ENCODE results near the gene MAPK10. TPM values are rescaled to one million over a fixed set of nuclear protein-coding genes. Genes with fewer than 3 reads are reported as not detected.

The MAPK10 gene
- total RNA-seq, 4 donors from 2014 or later = 0.15 to 1.5 (median 0.35) TPM; not detected in 1

- no peak overlapping the region for H3K4me3 ChIP-seq
- no peaks in the 10 kb centered on the region for H3K36me3 ChIP-seq
- no peaks in the 10 kb centered on the region for H3K27me3 ChIP-seq
- intact Hi-C loops (cut with DNase I; ENCODE audit: low total_unique reads) = no loop called here
- DNase-seq (no peak), ATAC-seq (no peak)
- H3K9me3 ChIP-seq = no peaks in the 10 kb centered on the region
- in situ Hi-C loops (cut with MboI; ENCODE audit: low sequenced_read_pairs in 4 of 4) = no loop called here
- TF ChIP-seq POLR2A (IDR thresholded peaks at IDR 0.05) (no peak), CTCF (IDR thresholded peaks at IDR 0.05 in 4 of 5, conservative IDR thresholded peaks at IDR 0.05 in 1 of 5) (no peak)
- H3K27ac ChIP-seq = no peak overlapping the region
- peaks cover 0 to 9% of the 10 kb centered on the region in 2 donors for H3K4me1 ChIP-seq
Observed at GRCh38 chr4:86356425-86357210, 3.2 kb downstream of the MAPK10 start.

DNA sequence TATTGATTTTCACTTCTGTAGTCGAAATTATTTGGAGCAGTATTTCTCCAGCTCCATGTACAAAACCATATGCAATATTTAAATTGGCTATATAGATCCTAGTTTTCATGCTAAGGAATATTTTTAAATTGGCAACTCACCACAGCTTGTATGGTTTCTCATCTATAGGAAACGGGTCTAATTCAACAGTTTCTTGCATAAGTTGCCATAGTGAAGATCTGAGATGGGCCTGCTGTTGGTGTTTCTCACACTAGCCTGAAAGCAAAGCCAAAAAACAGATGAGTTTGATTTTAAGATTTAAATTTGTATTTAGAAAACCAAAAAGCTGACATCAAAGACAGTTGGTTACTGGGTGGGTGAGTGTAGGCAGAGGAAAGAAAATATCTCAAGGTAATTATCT lies 5.5 kb downstream of the MAPK10 start:
- Histone ChIP-seq H3K4me1 (peaks cover 0 to 3% of the 10 kb centered on the region in 2 donors), H3K27me3 (no peaks in the 10 kb centered on the region), H3K27ac (no peak overlapping the region), H3K36me3 (no peaks in the 10 kb centered on the region), H3K9me3 (no peaks in the 10 kb centered on the region), H3K4me3 (no peak overlapping the region)
- TF ChIP-seq POLR2A (IDR thresholded peaks at IDR 0.05) (no peak), CTCF (IDR thresholded peaks at IDR 0.05 in 4 of 5, conservative IDR thresholded peaks at IDR 0.05 in 1 of 5) (no peak)
- no peak for DNase-seq
- ATAC-seq = no peak
- intact Hi-C loops (cut with DNase I; ENCODE audit: low total_unique reads) (no loop called here), in situ Hi-C loops (cut with MboI; ENCODE audit: low sequenced_read_pairs in 4 of 4) (no loop called here)

GRCh38 chr4:86346320-86346719 lies 13.5 kb downstream of the MAPK10 start:
- Histone ChIP-seq H3K9me3 (no peaks in the 10 kb centered on the region), H3K4me1 (no peaks in the 10 kb centered on the region), H3K27ac (no peak overlapping the region), H3K4me3 (no peak overlapping the region), H3K36me3 (no peaks in the 10 kb centered on the region), H3K27me3 (no peaks in the 10 kb centered on the region)
- intact Hi-C loops (cut with DNase I; ENCODE audit: low total_unique reads) = no loop called here
- DNase-seq = no peak
- no peak for ATAC-seq
- in situ Hi-C loops (cut with MboI; ENCODE audit: low sequenced_read_pairs in 4 of 4) = no loop called here
- TF ChIP-seq POLR2A (IDR thresholded peaks at IDR 0.05) = no peak
- TF ChIP-seq CTCF (IDR thresholded peaks at IDR 0.05 in 4 of 5, conservative IDR thresholded peaks at IDR 0.05 in 1 of 5) = no peak

- DNase-seq = no peak
- TF ChIP-seq POLR2A (IDR thresholded peaks at IDR 0.05) (no peak), CTCF (IDR thresholded peaks at IDR 0.05 in 4 of 5, conservative IDR thresholded peaks at IDR 0.05 in 1 of 5) (no peak)
- no peak overlapping the region for H3K27ac ChIP-seq
- in situ Hi-C loops (cut with MboI; ENCODE audit: low sequenced_read_pairs in 4 of 4) (no loop called here), intact Hi-C loops (cut with DNase I; ENCODE audit: low total_unique reads) (no loop called here)
- no peaks in the 10 kb centered on the region for H3K9me3 ChIP-seq
- no peaks in the 10 kb centered on the region for H3K36me3 ChIP-seq
- no peak overlapping the region for H3K4me3 ChIP-seq
- no peak for ATAC-seq
- no peaks in the 10 kb centered on the region for H3K27me3 ChIP-seq
- no peaks in the 10 kb centered on the region for H3K4me1 ChIP-seq
Observed at GRCh38 chr4:86344127-86344526, 15.7 kb downstream of the MAPK10 start.
